NCI-H748 (cell line): ENCODE data around the gene PRDX5.

Source experiments
- DNase-seq: peaks from one replicate; lab custom pipeline; 2025; ENCODE audit not compliant: unreplicated experiment; lab: John Stamatoyannopoulos, UW

The PRDX5 gene

GRCh38 chr11:64317961-64318765 is at the start of gene PRDX5:
PRDX5 (plus strand) TSS chr11:64318121; CDS start chr11:64318216, 95 bp downstream.
- peak; percentile 96 for DNase-seq

- peak; percentile 52 for DNase-seq
Observed at GRCh38 chr11:64268893-64269539, 48.9 kb upstream of the PRDX5 start.

GRCh38 chr11:64269540-64270220 is 48.2 kb upstream of the PRDX5 start:
- peak; percentile 100 for DNase-seq

- DNase-seq, result no peak
Observed at GRCh38 chr11:64275031-64275800, 42.7 kb upstream of the PRDX5 start.

- DNase-seq, result no peak
Observed at GRCh38 chr11:64275841-64276240, 42.1 kb upstream of the PRDX5 start.

- no peak for DNase-seq
Observed at GRCh38 chr11:64276653-64277431, 41.1 kb upstream of the PRDX5 start.

GRCh38 chr11:64278576-64279190 is 39.2 kb upstream of the PRDX5 start:
- no peak for DNase-seq

GRCh38 chr11:64281957-64282770 is 35.8 kb upstream of the PRDX5 start:
- no peak for DNase-seq

- DNase-seq, result no peak
Observed at GRCh38 chr11:64283092-64283491, 34.8 kb upstream of the PRDX5 start.

GRCh38 chr11:64284048-64284961 is 33.6 kb upstream of the PRDX5 start, which contains the start of gene BAD:
BAD (minus strand) TSS chr11:64284665; CDS start chr11:64284368, 297 bp downstream.
- peak; percentile 94 for DNase-seq

- DNase-seq, result peak; percentile 91
Observed at GRCh38 chr11:64284962-64285884, 32.7 kb upstream of the PRDX5 start, which contains the start of gene GPR137. GPR137 (plus strand) TSS chr11:64285848; CDS start chr11:64286525, 677 bp downstream.

GRCh38 chr11:64285885-64286800 is 31.8 kb upstream of the PRDX5 start:
- DNase-seq, result peak; percentile 30

GRCh38 chr11:64286801-64287159 is 31.1 kb upstream of the PRDX5 start:
- DNase-seq, result no peak

GRCh38 chr11:64287676-64288352 is 30.1 kb upstream of the PRDX5 start:
- DNase-seq, result no peak

GRCh38 chr11:64288353-64288750 is 29.6 kb upstream of the PRDX5 start:
- DNase-seq, result no peak
